ENCODE data around the gene HS2ST1.
"Not testable (repeated sequence)": the region's sequence is repeated elsewhere in the genome, so short reads cannot be mapped to it uniquely, and the experiment has no call there.

Gene HS2ST1

DNA sequence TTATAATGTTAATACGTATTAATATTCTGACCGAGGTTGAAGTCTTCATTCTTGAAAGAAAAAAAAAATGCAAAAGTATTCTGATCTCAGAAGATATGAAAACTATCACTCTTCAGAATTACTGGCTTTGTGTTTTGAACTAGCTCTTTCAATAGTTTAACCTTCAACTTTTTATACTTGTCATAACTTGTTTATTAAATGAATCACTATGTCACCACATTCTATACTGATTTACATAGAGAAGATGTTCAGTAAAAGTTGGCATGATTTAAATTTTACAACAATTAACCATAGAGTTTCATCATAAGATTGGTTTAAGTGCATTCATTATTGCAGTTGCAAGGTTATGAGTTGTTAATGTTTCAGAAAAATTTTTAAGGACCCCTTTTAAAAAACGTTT is 57.3 kb downstream of the HS2ST1 start:
- DNase-seq (ENCODE audit: low spot score): no peak

DNA sequence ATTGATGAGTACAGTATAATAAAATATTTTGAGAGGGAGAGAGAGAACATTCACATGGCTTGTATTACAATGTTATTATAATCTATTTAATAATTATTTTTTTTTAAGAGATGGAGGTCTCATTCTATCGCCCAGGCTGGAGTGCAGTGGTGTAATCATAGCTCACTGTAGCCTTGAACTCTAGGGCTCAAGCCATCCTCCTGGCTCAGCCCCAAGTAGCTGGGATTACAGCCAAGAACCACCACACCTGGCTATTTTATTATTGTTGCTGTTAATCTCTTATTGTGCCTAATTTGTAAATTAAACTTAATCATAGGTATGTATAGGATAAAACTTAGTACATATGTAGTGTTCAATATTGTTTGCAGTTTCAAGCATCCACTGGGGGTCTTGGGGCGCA is 57.8 kb downstream of the HS2ST1 start:
- no peak for DNase-seq (ENCODE audit: low spot score)

DNA sequence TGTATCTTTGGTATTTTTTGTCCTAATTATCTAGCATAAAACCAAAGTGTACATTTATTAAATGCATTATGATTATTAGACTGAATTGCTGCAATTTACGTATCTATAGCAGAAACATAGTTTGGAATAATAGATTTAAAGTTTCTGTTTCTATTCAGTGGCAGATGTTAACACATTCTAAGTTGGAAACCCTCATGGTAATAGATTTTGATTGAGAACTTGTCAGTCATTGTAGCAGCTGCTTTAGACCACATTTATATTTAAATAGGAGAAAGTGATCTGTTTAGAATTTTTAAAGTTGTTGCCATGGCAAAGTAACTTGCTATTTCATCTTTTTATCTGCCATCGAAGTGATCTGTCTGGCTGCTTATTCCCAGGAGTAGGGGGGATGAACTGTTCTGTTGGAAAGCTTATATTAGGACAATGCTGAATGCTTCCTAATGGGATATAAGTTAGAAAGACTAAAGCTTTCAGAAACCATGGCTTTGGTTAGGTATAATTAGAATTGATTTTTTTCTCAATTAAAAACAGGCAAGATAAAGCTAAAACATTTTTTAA is 61.6 kb downstream of the HS2ST1 start:
- no peak for DNase-seq (ENCODE audit: low spot score)

DNA sequence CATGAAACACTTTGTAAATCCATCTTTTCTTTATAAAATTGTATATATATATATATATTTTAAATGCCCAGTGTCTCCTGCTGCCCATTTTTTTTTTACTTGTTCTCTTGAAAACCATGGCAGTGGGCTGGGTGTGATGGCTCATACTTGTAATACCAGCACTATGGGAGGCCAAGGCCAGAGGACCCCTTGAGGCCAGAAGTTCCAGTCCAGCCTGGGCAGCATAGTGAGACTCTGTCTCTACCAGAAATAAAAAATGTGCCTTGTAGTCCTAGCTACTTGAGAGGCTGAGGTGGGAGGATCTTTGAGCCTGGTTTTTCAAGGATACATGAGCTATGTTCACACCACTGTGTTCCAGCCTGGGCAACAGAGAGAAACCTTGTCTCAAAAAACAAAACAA is 62.2 kb downstream of the HS2ST1 start:
- DNase-seq (ENCODE audit: low spot score): no peak

DNA sequence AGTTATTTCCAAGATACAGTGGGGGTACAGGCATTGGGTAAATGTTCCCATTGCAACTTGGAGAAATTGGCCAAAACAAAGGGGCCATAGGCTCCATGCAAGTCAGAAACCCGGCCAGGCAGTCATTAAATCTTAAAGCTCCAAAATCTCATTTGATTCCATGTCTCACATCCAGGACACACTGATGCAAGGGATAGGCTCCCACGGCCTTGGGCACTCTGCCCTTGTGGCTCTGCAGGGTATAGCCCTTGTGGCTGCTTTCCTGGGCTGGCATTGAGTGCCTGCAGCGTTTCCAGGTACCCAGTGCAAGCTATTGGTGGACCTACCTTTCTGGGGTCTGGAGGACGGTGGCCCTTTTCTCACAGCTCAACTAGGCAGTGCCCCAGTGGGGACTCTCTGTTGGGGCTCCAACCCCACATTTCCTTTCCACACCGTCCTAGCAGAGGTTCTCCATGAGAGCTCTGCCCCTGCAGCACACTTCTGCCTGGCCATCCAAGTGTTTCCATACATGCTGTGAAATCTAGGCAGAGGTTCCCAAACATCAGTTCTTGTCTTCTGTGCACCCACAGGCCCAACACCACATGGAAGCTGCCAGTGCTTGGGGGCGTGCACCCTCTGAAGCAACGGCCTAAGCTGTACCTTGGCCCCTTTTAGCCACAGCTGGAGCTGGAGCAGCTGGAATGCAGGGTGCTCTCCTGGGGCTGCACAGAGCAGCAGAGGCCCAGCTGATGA is 67.2 kb downstream of the HS2ST1 start:
- no peak for DNase-seq (ENCODE audit: low spot score)

DNA sequence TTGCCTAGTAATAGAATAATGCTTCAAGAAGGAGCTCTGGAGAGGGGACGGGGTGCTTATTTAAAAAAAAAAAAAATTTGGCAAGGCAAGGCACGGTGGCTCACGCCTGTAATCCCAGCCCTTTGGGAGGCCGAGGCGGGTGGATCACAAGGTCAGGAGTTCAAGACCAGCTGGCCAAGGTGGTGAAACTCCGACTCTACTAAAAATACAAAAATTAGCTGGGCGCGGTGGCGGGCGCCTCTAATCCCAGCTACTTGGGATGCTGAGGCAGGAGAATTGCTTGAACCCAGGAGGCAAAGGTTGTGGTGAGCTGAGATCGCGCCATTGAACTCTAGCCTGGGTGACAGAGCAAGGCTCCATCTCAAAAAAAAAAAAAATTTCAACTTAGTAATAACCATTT is 69.2 kb downstream of the HS2ST1 start:
- not testable (repeated sequence) for DNase-seq (ENCODE audit: low spot score)

DNA sequence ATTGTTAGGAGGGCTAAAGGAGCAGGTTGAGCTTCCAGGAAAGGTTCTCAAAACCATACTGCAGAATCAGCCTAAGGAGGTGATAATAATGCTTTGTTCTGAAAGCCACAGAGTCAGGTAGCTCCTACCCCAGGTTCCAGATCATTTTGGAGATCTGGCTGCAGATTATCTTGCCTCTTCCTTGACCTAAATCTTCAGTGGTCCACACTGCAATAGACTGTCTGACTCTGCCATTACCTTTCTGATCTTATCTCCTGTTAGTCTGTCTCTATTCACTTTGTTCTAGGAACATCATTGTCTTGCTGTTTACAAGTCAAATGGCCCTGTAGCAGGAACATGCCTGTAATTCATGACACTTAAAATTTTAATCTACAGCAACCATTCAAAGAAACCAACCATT is 73.0 kb downstream of the HS2ST1 start:
- no peak for DNase-seq (ENCODE audit: low spot score)

DNA sequence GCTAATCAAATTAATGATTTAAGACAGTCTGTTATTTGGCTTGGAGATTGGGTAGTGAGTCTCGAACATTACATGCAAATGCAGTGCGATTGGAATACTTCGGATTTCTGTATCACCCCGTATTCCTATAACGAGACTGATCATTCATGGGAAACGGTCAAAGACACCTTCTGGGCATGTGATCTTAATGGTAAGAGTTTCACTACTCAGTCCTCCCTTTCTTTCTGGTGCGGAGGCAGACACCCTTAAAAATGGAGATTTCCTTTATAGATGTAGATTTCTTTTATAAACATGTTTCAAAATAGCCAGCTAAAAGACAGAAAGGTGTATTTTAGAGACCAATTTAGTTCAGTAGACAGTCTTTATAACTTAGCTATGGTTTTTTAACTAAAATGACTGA is 74.4 kb downstream of the HS2ST1 start:
- DNase-seq (ENCODE audit: low spot score): no peak

DNA sequence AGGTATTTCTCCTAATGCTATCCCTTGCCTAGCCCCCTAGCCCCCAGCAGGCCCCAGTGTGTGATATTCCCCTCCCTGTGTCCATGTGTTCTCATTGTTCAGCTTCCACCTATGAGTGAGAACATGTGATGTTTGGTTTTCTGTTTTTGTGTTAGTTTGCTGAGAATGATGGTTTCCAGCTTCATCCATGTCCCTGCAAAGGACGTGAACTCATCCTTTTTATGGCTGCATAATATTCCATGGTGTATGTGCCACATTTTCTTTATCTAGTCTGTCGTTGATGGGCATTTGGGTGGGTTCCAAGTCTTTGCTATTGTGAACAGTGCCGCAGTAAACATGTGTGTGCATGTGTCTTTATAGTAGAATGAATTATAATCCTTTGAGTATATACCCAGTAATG is 75.3 kb downstream of the HS2ST1 start:
- DNase-seq (ENCODE audit: low spot score): not testable (repeated sequence)

DNA sequence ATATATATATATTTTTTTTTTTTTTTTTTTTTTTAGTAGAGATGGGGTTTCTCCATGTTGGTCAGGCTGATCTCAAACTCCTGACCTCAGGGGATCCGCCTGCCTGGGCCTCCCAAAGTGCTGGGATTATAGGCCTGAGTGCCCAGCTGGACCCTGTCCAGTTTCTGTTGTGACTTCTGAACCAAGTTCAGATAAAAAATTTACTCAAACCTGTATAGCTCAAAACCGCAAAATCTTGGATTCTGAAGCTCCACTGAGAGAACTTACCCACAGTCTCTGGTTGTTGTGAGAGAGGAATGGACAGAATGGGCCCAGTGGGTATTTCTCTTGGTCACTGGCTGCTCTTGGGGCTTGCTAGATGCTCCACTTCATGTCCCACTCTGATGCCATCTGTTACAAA is 76.4 kb downstream of the HS2ST1 start:
- no peak for DNase-seq (ENCODE audit: low spot score)

DNA sequence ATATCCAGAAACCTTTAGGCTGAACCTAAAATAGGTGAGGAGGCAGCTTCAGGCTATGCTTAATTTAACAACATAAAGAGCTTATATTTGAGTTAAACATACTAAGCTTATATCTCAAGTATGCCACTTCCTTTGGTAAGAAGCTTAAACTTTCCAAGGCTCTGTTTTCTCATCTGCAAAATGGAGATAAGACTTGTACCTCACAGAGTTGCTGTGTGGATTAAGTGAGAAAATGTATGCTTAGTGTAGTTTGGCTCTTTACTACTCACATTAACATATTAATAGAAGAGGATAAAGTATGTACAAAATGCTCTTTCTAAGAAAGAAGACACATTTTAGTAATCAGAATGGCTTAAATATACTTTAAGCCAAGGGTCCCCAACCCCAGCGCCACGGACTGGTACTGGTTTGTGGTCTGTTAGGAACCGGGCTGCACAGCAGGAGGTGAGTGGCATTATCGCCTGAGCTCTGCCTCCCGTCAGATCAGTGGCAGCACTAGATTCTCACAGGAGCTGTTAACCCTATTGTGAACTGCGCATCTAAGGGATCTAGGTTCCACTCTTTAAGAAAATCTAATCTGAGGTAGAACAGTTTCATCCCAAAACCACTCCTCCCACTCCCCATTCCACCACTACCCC is 77.2 kb downstream of the HS2ST1 start:
- DNase-seq (ENCODE audit: low spot score): no peak

DNA sequence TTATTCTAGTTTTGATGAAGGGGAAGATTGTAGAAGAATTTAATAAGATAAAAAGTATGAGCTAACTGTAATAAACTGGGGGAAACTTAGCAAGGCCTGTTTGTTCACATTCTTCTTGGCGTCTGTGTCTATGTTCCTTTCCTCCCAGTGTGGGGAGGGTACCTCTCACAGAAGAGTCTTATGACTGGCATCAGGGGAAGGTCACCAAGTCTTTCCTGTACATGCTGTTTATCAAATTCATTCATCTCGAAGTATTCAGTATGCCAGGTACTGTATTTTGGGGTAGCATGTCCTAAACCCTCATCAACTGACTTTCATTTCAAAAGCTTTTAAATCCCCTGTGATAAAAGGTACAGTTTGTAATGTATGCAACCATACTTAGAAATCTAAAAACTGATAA is 78.4 kb downstream of the HS2ST1 start:
- DNase-seq (ENCODE audit: low spot score): no peak

DNA sequence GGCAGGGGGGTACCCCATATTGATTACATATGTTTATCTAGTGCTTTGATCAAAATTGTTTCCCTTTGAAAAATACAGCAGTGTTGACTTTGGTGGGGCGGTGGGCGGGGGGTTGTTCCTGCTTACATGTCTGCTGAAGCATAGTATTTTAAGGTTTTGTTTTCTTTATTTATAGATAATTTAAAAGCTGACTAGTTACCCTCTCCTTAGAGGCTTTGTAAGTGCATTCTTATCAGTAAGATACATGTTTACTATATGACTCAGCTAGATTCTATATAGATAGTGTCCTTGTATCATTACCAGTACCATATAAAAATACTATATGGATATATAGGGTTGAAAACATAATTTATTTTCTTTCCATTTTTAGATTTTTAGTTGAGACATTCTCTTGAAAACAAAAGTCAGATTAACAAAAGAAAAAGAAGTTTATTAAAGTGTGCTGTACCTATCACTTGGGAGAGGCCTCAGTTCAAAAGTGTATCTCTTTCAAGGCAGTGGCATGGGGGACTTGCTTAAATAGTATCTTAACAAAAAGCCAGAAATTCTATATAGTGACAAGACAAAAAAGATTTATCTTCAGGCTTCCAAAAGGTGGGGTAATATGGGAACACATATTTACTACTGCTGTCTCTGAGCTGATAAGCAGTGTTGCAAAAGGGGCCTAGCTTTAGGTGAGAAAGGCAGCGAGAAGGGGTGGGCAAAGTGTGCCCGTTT is 79.0 kb downstream of the HS2ST1 start:
- DNase-seq (ENCODE audit: low spot score): no peak

DNA sequence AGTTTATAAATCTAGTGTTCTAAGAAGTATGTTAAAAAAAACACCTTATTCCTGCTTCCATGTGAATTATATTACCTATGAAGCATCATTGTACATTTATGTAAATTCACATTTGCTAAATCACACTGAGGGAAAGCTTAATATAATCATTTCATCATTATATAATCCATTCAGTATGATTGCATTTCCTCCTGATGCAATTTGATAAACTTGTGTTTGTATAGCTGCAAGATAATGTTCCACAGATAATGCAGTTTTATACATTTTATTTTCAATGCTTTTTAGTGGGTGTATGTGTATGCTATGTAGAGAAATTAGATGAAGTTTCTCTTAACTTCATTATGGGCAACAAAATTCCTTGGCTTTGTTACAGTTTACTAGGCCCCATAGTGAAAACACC is 79.6 kb downstream of the HS2ST1 start:
- no peak for DNase-seq (ENCODE audit: low spot score)

DNA sequence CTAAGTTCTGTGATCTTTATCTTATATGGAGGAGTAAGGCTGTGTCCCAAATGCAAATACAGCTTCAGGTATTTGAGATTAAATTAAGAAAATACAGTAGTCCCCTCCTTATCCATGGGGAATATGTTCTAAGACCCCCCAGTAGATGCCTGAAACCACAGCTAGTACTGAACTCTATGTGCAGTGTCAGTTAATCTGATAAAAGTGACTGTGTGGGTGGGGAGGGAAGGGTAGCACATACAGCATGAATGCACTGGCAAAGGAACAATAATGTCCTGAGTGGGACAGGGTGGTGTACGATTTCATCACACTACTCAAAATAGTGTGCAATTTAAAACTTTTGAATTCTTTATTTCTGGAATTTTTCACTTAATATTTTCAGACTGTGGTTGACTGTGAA is 83.1 kb downstream of the HS2ST1 start:
- no peak for DNase-seq (ENCODE audit: low spot score)

DNA sequence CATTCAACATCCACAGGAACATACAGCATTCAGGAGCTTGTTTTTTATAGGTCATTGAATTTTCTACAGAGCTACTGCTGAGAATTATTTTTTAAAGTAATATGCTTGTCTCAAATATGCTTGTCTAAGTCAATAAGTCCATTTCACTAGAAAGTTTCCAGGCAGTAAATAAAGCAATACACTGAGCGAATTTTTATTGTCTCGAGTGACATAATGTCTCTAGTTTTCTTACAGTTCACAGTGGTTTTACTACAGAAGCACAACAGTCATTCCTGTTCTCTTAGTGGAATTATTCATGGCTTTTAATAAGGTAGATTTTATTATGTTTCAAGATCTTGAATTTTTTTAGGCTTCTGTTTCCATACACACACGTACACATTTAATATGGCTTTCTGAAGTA is 83.8 kb downstream of the HS2ST1 start:
- DNase-seq (ENCODE audit: low spot score): no peak

DNA sequence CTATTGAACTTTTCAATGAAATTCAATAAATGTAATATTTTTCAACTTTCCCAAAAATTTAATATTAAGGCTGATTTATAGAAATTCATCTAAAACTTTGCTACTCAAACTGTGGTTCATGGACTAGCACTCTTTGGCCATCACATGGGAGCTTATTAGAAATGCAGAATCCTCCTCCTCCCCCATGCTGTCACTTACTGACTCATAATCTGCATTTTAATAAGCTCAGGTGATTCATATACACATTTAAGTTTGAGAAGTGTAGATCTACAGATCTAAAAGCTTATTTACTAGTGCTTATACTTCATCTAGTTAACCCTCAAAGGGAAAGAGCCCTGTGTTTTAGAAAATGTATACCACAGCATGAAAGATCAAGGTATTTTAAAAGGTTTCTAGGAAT is 84.3 kb downstream of the HS2ST1 start:
- DNase-seq (ENCODE audit: low spot score): no peak

DNA sequence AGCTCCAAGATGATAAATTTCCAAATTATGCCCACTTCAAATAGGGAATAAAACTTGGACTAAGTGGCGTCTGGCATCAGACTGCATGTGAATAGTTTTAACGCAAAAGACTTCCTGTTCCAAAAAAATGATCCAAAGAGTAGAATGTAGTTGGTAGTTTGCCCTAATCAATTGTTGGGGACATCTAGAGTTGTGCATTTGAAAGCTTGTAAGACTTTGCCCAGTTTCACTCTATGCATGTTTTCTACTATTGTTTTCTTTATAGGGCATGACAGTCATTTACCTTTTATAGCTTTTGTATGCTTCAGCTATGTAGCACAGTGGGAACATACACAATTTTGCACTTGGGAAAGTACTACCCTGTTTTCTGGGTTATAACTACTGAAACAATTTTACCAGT is 86.0 kb downstream of the HS2ST1 start:
- no peak for DNase-seq (ENCODE audit: low spot score)

DNA sequence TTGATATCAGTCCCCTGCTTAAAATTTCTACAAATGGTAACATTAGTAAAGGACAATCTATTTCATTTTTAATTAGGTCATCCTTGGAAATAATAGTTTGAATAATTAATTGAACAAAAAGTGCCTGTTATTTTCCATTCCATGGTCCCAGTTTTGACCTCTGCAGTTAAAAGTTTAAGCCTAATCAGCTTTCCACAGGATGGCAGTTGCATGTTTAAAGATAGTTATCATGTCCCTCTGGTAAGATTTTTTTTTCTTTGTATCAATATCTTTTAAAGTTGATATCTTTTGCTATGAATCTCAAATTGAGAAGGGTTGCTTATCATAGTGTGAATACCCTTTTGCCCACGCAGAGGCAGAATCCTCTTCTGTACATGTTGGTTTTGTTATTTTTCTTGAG is 90.4 kb downstream of the HS2ST1 start:
- DNase-seq (ENCODE audit: low spot score): no peak

DNA sequence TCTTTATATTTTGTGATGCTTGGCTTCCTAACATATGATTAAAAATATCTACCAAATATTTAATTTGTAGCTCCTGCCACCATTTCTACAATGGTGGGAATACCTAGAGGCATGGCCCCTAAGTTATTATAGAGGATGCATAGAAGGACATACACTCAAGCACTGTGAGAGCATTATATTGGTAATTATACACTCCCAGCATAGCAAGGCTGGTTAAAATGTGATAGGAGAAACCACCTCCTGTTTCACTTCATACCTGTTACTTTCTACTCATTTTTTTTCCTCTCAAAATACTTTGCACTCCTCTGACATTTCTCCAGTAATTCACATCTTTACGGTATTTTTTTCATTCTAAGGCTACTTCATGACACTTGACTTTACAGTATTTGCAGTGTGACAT is 92.9 kb downstream of the HS2ST1 start:
- DNase-seq (ENCODE audit: low spot score): no peak

DNA sequence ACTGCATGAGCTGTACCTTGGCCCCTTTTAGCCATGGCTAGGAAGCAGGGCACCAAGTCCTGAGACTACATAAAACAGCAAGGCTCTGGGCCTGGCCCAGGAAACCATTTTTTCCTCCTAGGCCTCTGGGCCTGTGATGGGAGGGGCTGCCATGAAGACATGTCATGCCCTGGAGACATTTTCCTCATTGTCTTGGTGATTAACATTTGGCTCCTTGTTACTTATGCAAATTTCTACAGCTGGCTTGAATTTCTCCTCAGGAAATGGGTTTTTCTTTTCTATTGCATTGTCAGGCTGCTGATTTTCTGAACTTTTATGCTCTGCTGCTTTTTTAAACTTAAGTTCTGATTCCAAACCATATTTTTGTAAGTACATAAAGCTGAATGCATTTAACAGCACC is 99.0 kb downstream of the HS2ST1 start:
- DNase-seq (ENCODE audit: low spot score): not testable (repeated sequence)

DNA sequence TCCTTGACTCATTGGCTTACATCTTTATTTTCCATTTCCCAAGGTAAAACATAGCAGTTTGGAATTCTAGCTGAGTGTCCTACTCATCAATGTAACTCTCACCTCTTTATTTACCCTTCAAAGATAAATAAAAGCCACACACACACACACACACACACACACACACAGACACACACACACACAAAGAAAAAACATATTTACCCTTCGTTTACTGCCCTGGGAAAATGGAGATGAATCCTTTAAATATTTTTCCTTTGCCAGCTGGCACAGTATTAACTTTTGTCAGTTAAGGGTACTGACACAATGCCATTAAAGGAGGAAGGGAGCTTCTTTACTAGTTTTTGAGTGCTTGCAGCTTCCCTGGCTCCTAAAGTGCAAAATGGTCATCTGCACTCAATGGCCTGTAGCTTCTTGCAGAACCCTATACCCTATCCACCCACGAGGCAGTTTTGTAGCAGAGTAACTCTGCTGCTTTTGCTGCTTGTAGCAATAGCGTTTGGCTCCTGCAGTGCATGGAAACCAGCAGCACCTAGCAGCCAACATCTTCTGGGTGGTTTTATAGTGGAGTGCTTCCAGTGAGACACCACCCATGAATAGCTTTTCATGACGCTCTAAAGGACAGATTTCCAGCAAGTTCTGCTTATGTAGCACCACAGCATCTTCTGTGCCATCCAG is 103.7 kb downstream of the HS2ST1 start:
- no peak for DNase-seq (ENCODE audit: low spot score)

DNA sequence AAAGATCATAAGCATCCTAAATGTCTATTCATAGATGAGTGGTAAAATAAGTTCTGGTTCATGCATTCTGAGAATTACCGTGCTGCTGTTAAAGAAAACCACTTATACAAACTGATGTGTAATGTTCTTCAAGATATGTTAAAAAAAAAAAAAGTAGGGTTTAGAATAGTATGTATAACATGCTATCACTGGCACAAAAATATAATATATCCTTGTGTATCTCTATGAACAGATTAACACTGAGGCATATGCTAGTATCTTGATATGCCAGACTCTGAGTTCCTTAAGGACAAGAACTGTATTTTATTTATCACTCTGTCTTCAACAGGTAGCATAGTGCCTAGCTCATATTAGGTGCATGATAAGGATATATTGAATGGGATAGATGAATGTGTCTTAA is 108.9 kb downstream of the HS2ST1 start:
- DNase-seq (ENCODE audit: low spot score): no peak

All from CD4-positive, alpha-beta T cell treated with Interleukin-2 at 100 ng/mL for 4 hours (primary cell).